KOPT-K1 (cell line): Measurements from ENCODE around the gene ACOT8.
"Not testable (repeated sequence)": the region's sequence is repeated elsewhere in the genome, so short reads cannot be mapped to it uniquely, and the experiment has no call there.

Experiments
- H3K27ac ChIP-seq: fragments of 200-600 bp; sonication (generic); 2 replicates; pipeline ENCODE4 v1.5.1; 2016; ENCODE audit warnings: antibody characterized with exemption, mild to moderate bottlenecking, low read depth, low read length; ENCODE audit not compliant: poor library complexity, severe bottlenecking
- H3K36me3 ChIP-seq: fragments of 200-600 bp; sonication (generic); 2 replicates; pipeline ENCODE4 v1.5.1; 2017; ENCODE audit warnings: antibody characterized with exemption, mild to moderate bottlenecking, low read length, moderate library complexity; ENCODE audit not compliant: insufficient read depth
- H3K9me3 ChIP-seq: fragments of 200-600 bp; sonication (generic); 2 replicates; pipeline ENCODE4 v1.5.1; 2017; ENCODE audit warnings: antibody characterized with exemption, low read length, mild to moderate bottlenecking; ENCODE audit not compliant: insufficient read depth, poor library complexity, severe bottlenecking

Gene ACOT8

GRCh38 chr20:45832619-45833018, 24.6 kb downstream of the ACOT8 start:
- Histone ChIP-seq H3K36me3 (no peaks in the 10 kb centered on the region), H3K27ac (no peak overlapping the region), H3K9me3 (no peaks in the 10 kb centered on the region)

- not testable (repeated sequence) for H3K36me3 ChIP-seq, H3K9me3 ChIP-seq, H3K27ac ChIP-seq
Observed at GRCh38 chr20:45829673-45830106, 27.5 kb downstream of the ACOT8 start.

- H3K27ac ChIP-seq, result no peak overlapping the region
- no peaks in the 10 kb centered on the region for H3K9me3 ChIP-seq
- no peaks in the 10 kb centered on the region for H3K36me3 ChIP-seq
Observed at GRCh38 chr20:45828589-45828988, 28.6 kb downstream of the ACOT8 start.

- no peak overlapping the region for H3K27ac ChIP-seq
- no peaks in the 10 kb centered on the region for H3K36me3 ChIP-seq
- no peaks in the 10 kb centered on the region for H3K9me3 ChIP-seq
Observed at GRCh38 chr20:45827712-45828111, 29.5 kb downstream of the ACOT8 start.

DNA sequence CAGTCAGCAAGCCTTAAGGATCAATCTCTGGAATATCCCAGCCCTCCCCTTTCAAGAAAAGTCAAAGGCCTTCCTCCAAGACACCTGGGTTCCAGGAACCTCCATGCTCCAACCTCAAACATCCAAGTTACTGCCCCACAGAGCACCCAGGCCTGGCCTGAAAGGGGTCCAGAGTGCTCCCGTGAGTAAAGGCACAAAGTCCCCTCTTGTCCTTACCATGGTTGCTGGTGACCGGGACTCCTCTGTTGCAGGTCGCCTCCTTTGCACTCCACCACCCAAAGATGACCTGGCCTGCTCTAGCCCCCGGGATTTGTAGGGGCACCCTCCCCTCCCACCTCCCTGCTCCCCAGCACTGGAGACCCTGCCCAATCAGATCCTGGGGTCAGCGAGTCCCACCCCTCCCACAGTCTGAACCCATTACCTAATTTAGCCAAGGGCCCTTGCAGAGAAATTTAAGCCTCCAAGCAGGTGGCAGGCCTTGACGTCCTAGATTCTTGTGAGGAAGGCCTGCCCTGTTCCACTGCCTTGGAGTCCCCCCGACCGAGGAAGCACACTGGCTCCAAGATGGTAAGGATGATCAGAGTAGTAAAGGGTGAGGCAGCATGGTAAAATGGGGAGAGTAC, 30.1 kb downstream of the ACOT8 start, which contains the start of gene TNNC2:
Gene TNNC2 (minus strand): TSS at position 283 of the 623 bp plus-strand sequence. CDS start 64 bp downstream, at position 219.
- no peaks in the 10 kb centered on the region for H3K36me3 ChIP-seq
- H3K9me3 ChIP-seq, result no peaks in the 10 kb centered on the region
- no peak within 1 kb of the TSS for H3K27ac ChIP-seq

- Histone ChIP-seq H3K36me3 (no peaks in the 10 kb centered on the region), H3K27ac (no peak overlapping the region), H3K9me3 (no peaks in the 10 kb centered on the region)
Observed at GRCh38 chr20:45826381-45827019, 30.7 kb downstream of the ACOT8 start.

GRCh38 chr20:45823949-45824835, 33.0 kb downstream of the ACOT8 start:
- H3K9me3 ChIP-seq, result no peaks in the 10 kb centered on the region
- no peak overlapping the region for H3K27ac ChIP-seq

GRCh38 chr20:45822857-45823256, 34.3 kb downstream of the ACOT8 start:
- no peak overlapping the region for H3K27ac ChIP-seq
- no peaks in the 10 kb centered on the region for H3K9me3 ChIP-seq
- peaks cover under 1% of the 10 kb centered on the region; the same call in 1 of the 2 replicates for H3K36me3 ChIP-seq

More at GRCh38 chr20:45823949-45824835, 33.0 kb downstream of the ACOT8 start:
- no peaks in the 10 kb centered on the region for H3K36me3 ChIP-seq

GRCh38 chr20:45821947-45822346, 35.2 kb downstream of the ACOT8 start:
- Histone ChIP-seq H3K27ac (no peak overlapping the region), H3K9me3 (no peaks in the 10 kb centered on the region), H3K36me3 (peaks cover 9% of the 10 kb centered on the region)

DNA sequence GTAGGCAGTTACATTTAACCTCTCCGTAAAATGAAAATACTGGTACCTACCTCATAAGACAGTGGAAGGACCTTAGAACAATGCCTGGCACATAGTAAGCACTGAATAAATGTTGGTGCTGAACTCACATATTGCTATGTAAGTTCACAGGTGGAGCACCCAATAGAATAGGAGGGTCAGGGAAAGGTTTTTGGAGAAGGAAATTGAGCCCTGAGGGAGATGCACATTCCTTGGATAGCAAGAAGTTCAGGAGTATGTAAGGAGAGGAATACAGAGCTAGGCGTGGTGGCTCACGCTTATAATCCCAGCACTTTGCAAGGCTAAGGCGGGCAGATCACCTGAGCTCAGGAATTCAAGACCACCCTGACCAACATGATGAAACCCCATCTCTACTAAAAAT, 37.7 kb downstream of the ACOT8 start:
- peaks cover 34% of the 10 kb centered on the region for H3K36me3 ChIP-seq
- H3K27ac ChIP-seq, result no peak overlapping the region
- H3K9me3 ChIP-seq, result no peaks in the 10 kb centered on the region

GRCh38 chr20:45818239-45818638, 39.0 kb downstream of the ACOT8 start:
- H3K36me3 ChIP-seq, result peaks cover 44% of the 10 kb centered on the region
- no peaks in the 10 kb centered on the region for H3K9me3 ChIP-seq
- no peak overlapping the region for H3K27ac ChIP-seq

DNA sequence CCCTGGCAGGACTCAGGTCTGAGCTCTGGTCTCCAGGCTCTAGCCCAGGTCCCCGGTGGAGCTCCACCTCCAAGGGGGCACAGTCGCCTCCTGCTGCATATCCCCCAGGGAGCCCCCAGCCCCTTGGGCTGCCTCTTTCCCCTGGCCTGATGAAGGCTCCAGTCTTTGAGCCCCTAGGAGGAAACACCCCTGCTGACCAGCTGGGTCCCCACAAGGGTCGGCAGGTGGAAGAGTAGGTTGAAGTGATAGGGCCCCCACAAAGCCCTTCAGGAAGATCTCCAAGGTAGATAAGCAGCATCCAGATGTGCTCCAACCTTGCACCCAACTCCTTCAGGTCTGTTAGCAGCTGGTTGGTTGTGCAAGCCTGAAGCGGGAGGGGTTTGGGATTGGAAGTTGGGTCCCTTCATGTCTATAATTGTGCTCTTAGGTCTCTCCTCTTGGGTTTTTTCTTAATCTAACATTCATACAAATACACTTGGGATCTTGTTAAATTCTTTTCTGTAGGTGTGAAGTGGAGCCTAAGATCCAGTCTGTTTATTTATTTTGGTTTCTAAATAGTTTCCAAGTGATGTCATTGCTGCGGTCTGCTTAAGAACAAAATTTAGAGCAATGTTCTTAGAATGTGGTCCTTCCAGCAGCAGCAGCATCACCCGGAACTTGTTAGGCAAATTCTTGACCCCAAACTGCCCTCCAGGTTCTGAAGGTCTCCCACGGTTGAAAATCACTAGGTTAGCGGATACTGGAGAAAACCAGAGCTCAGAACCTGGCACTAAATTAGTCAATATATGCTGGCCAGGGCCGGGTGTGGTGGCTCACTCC, 39.6 kb downstream of the ACOT8 start:
- Histone ChIP-seq H3K27ac (no peak overlapping the region), H3K9me3 (no peaks in the 10 kb centered on the region)

DNA sequence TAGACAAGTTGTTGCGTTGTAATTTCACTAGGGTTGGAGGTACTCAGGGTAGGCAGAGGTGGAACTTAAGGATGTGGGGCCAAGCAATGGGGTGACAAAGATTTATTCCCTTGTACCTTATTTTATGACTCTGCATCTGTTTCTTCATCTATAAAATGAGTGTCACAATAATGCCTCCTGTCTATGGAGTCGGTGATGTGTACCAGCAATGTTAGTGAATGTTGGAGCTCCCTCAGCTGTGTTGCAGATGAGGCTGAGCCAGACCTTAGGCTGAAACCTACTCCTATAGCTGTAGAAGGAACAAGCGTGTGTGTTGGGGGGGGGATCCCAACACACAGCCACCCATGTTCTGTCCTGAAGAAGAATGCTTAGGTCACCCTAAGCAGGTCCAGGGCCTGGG, 40.2 kb downstream of the ACOT8 start:
- Histone ChIP-seq H3K36me3 (peaks cover 45% of the 10 kb centered on the region), H3K9me3 (peaks cover 1% of the 10 kb centered on the region), H3K27ac (no peak overlapping the region)

More for the DNA sequence above, 39.6 kb downstream of the ACOT8 start:
- peaks cover 44% of the 10 kb centered on the region for H3K36me3 ChIP-seq

GRCh38 chr20:45814314-45814713, 42.9 kb downstream of the ACOT8 start:
- H3K27ac ChIP-seq, result no peak overlapping the region
- peaks cover 71% of the 10 kb centered on the region for H3K36me3 ChIP-seq
- H3K9me3 ChIP-seq, result peaks cover 11% of the 10 kb centered on the region
